ENCODE results near the gene CMIP.

Gene CMIP

GRCh38 chr16:81463296-81463890 lies 18.8 kb downstream of the CMIP start:
- TF ChIP-seq, protein P1, sequence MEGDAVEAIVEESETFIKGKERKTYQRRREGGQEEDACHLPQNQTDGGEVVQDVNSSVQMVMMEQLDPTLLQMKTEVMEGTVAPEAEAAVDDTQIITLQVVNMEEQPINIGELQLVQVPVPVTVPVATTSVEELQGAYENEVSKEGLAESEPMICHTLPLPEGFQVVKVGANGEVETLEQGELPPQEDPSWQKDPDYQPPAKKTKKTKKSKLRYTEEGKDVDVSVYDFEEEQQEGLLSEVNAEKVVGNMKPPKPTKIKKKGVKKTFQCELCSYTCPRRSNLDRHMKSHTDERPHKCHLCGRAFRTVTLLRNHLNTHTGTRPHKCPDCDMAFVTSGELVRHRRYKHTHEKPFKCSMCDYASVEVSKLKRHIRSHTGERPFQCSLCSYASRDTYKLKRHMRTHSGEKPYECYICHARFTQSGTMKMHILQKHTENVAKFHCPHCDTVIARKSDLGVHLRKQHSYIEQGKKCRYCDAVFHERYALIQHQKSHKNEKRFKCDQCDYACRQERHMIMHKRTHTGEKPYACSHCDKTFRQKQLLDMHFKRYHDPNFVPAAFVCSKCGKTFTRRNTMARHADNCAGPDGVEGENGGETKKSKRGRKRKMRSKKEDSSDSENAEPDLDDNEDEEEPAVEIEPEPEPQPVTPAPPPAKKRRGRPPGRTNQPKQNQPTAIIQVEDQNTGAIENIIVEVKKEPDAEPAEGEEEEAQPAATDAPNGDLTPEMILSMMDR (IDR thresholded peaks at IDR 0.05) = no peak

DNA sequence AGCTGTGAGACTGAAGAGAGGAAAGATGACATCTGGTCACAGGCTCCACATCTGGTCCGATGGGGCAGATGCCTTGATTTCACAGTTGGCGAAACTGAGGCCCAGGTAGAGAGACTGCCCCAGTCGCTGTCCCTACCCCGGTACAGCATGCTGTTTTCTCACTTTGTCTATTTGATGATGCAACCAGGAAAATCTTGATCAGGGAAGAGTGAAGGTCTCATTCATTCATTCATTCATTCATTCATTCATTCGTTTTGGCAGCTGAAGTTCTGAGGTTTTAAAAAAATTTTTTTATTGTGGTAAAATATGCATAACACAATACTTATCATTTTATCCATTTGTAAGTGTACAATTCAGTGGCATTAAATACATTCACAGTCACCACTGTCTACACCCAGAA lies 19.7 kb downstream of the CMIP start:
- TF ChIP-seq, protein P1 (IDR thresholded peaks at IDR 0.05) = no peak

GRCh38 chr16:81465375-81465943 lies 20.9 kb downstream of the CMIP start:
- TF ChIP-seq, protein P1 (IDR thresholded peaks at IDR 0.05) = no peak

- TF ChIP-seq, protein P1 (IDR thresholded peaks at IDR 0.05) = no peak
Observed at GRCh38 chr16:81466356-81466980, 21.9 kb downstream of the CMIP start.

- TF ChIP-seq, protein P1 (IDR thresholded peaks at IDR 0.05) = no peak
Observed at GRCh38 chr16:81467072-81467471, 22.5 kb downstream of the CMIP start.

- TF ChIP-seq, protein P1 (IDR thresholded peaks at IDR 0.05) = no peak
Observed at GRCh38 chr16:81467815-81468214, 23.2 kb downstream of the CMIP start.

DNA sequence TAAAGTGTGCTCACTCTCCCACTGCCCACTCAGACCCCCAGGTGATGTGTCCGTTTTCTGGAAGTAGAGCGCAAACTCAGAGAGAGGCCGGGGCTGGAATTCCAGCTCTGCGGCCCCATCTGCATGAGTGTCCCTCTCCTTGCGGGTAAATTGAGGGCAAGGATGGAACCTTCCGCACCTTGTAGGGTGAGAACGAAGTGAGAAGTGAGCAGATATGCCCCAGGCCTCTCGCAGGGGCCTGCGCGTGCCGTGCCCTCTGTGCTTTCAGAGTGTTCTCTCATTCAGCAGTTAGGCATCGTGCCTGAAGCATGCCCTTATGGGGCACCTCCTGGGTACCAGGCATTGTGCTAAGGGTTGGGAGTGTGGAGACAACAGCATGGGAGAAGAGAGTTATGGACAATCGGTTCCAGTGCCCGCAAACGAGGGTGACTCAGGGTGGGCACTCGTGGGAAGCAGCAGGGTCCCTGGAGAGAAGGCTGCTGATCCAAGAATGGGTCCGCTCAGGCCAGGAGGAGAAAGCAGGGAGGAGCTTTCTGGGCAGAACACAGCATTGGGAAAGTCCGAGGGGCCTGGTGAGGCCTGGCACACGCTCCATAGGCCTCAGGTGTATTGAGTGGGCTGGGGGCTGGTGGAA lies 23.8 kb downstream of the CMIP start:
- TF ChIP-seq, protein P1 (IDR thresholded peaks at IDR 0.05) = no peak

Data from LNCAP (cell line).